ENCODE results near the gene NMRAL1. TPM values are rescaled to one million over a fixed set of nuclear protein-coding genes. Genes with fewer than 3 reads are reported as not detected.

The NMRAL1 gene
- total RNA-seq, 4 donors from 2014 or later = 37.0 to 320 (median 59.3) TPM

DNA sequence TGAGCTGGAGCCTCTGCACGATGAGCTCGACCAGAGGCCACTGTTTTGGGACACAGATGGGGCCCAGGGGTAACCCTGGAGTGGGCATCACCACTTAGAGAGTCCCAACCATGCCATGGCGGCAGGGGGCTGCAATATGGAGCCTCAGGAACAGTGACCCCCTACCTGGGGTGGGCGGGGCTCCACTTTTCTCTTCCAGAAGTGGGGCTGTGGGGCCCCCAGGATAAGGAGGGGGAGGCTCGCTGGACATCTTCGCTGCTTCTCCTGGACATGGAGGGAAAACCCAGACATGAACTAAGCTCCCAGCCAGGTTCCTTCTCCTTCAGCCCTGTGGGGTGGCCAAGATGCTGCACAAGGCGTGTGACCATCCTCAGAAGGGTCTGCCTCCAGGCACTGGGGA lies 39.5 kb upstream of the NMRAL1 start:
- no peaks in the 10 kb centered on the region for H3K36me3 ChIP-seq
- no peak overlapping the region for H3K4me3 ChIP-seq
- TF ChIP-seq POLR2A (IDR thresholded peaks at IDR 0.05) = no peak
- TF ChIP-seq, protein P1, sequence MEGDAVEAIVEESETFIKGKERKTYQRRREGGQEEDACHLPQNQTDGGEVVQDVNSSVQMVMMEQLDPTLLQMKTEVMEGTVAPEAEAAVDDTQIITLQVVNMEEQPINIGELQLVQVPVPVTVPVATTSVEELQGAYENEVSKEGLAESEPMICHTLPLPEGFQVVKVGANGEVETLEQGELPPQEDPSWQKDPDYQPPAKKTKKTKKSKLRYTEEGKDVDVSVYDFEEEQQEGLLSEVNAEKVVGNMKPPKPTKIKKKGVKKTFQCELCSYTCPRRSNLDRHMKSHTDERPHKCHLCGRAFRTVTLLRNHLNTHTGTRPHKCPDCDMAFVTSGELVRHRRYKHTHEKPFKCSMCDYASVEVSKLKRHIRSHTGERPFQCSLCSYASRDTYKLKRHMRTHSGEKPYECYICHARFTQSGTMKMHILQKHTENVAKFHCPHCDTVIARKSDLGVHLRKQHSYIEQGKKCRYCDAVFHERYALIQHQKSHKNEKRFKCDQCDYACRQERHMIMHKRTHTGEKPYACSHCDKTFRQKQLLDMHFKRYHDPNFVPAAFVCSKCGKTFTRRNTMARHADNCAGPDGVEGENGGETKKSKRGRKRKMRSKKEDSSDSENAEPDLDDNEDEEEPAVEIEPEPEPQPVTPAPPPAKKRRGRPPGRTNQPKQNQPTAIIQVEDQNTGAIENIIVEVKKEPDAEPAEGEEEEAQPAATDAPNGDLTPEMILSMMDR (IDR thresholded peaks at IDR 0.05) = no peak
- no peak for DNase-seq
- H3K9me3 ChIP-seq = no peaks in the 10 kb centered on the region
- peak overlapping the region in 1 of 2 donors; percentile 32 for H3K27ac ChIP-seq
- intact Hi-C loops (cut with DNase I; ENCODE audit: low total_unique reads) = no loop called here
- no peaks in the 10 kb centered on the region for H3K27me3 ChIP-seq
- H3K4me1 ChIP-seq = peaks cover 0 to 6% of the 10 kb centered on the region in 2 donors

DNA sequence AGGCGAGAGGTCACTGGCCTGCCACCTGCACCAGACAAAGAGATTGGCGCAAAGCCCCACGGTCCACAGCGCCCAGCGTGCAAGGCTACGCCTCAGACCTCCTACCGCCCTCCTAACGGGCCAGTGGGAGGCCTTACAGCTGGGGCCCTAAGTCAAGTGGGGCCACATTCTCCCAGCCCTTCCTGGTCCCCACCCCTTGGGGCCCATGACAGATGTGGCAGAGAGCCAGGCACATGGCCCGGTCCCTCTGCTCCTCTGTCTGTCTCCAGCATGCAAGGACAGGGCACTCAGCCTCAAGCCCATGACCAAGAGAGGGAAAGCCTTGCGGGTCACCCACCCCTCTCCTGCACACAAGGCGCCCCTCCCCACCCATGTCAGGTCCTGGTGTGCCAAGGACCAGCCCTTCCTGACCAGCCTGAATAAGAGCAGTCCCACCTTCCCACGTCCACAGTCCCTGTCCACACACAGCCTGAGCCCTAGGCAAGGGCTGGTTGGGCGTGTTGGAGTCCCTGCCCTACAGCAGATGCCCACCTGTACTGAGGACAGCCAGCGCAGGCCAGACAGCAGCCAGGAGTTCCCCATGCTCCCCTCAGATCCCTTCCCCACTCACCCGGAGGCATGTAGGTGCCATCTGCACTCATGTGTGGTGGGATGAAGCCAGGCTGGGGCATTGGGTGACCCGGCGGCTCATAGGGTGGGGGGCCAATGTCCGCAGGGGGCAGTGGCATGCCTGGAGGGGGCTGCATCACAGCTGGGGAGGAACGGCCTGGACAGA lies 38.8 kb upstream of the NMRAL1 start:
- no peak for DNase-seq
- peaks cover 0 to 6% of the 10 kb centered on the region in 2 donors for H3K4me1 ChIP-seq

DNA sequence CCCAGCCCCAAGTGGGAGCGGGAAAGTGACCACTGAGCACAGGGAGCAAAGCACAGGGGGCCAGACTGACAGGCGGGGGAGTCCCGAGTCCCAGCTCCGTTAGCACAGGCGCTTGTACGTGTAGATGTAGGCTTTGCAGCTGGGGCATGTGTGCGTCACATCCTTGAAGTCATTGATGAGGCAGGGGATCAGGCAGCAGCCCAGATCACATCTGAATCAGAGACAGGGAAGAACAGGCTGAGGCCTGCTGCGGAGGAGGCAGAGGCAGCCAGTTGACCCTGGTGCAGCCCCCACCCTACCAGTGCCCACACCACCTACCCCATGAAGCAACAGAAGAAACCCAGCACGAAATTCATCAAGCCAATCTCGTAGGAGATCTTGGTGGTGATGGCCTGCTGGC lies 38.0 kb upstream of the NMRAL1 start:
- Histone ChIP-seq H3K27ac (no peak overlapping the region), H3K27me3 (no peaks in the 10 kb centered on the region), H3K4me1 (peaks cover 0 to under 1% of the 10 kb centered on the region in 2 donors), H3K9me3 (no peaks in the 10 kb centered on the region), H3K4me3 (no peak overlapping the region), H3K36me3 (no peaks in the 10 kb centered on the region)
- DNase-seq = no peak
- intact Hi-C loops (cut with DNase I; ENCODE audit: low total_unique reads) = no loop called here
- TF ChIP-seq, protein P1 (IDR thresholded peaks at IDR 0.05) = no peak
- no peak for TF ChIP-seq POLR2A (IDR thresholded peaks at IDR 0.05)

More for the DNA sequence above, 38.8 kb upstream of the NMRAL1 start:
- intact Hi-C loops (cut with DNase I; ENCODE audit: low total_unique reads) = no loop called here
- TF ChIP-seq POLR2A (IDR thresholded peaks at IDR 0.05) = no peak
- H3K36me3 ChIP-seq = no peaks in the 10 kb centered on the region
- H3K9me3 ChIP-seq = no peaks in the 10 kb centered on the region
- no peak overlapping the region for H3K4me3 ChIP-seq
- H3K27me3 ChIP-seq = no peaks in the 10 kb centered on the region
- H3K27ac ChIP-seq = no peak overlapping the region

DNA sequence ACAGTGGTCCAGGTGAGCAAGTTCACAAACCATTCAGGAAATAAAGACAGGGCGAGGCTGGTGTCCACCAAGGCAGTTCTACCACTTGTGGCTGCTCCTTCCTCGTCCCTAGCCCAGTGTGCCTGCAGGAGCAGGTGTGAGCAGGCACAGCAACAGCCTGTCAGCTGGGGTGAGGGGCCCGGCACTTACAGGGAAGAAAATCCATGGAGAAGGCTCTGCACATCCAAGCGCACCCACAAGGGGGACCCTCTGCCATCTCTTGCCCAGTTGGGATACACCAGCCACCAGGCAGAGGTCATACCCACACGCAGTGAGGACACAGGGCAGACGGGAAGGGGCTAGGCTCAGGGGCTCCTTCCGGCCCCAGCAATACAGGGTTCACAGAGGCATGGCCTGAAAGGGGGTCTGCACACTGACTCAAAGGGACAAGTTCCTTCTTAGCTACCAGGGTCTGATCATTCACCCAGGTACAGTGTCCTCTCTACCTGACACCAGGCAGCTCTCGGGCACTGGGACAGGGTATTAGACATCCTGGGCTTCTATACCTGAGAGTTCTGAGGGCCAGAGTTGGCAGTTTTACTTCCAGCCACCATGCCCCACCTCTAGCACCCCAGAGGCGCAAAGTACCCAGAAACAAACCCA lies 37.1 kb upstream of the NMRAL1 start:
- DNase-seq = no peak
- no peaks in the 10 kb centered on the region for H3K36me3 ChIP-seq
- intact Hi-C loops (cut with DNase I; ENCODE audit: low total_unique reads) = no loop called here
- H3K9me3 ChIP-seq = no peaks in the 10 kb centered on the region
- no peaks in the 10 kb centered on the region for H3K4me1 ChIP-seq
- TF ChIP-seq POLR2A (IDR thresholded peaks at IDR 0.05) = no peak
- TF ChIP-seq, protein P1 (IDR thresholded peaks at IDR 0.05) = peak; percentile 23 to 45 (median 28)
- H3K27me3 ChIP-seq = no peaks in the 10 kb centered on the region
- H3K27ac ChIP-seq = no peak overlapping the region
- no peak overlapping the region for H3K4me3 ChIP-seq

DNA sequence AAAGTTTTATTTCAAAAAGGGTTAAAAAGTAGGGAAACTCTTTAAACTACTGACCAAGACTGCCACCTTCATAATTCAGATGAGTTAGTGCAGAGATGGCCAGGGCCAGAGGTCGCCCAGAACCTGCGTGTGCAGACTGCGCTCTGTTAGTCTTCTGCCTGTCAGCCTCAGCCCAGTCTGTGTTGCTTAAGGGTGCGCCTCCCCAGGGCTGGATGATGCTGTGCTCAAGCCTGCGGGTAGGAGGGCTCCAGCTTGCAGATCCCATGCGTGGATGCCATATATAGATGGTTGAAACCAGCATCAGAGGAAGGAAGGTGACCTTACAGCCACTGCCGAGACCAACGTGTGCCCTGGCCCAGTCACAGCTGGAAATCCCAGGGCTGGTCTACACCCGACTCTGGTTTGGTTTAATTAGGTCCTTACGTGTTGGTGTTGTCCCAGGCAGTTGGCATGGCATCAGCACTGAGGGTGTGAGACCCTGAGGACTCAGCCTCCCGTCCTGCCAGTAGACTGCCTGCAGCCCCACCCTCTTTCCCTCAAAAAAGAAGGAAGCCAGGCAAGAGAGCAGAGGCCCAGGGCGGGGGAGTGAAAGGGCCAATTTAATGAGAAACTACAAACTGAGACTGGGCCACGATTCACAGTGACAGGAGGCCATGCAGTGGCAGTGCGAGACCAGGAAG lies 36.5 kb upstream of the NMRAL1 start:
- Histone ChIP-seq H3K27ac (no peak overlapping the region), H3K4me1 (no peaks in the 10 kb centered on the region), H3K4me3 (no peak overlapping the region), H3K36me3 (no peaks in the 10 kb centered on the region), H3K9me3 (no peaks in the 10 kb centered on the region), H3K27me3 (no peaks in the 10 kb centered on the region)
- TF ChIP-seq POLR2A (IDR thresholded peaks at IDR 0.05) = no peak
- DNase-seq = no peak
- intact Hi-C loops (cut with DNase I; ENCODE audit: low total_unique reads) = no loop called here

DNA sequence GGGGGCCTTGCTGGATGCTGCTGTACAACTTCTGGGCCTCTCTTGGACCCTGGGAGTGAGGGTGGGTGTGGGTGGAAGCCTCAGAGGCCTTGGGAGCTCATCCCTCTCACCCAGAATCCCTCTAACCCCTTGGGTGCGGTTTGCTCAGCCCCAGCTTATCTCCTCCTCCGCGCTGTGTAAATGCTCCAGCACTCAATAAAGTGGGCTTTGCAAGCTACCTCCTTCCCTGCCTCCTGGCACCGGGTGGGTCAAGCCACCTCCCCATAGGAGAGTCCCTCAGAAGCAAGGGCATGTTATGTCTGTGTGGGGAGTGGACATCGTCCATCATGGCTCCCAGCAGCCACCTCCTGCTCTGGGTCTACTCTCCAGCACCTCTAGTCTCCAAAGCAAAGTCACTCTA lies 35.7 kb upstream of the NMRAL1 start:
- no peak overlapping the region for H3K27ac ChIP-seq
- TF ChIP-seq POLR2A (IDR thresholded peaks at IDR 0.05) = no peak
- TF ChIP-seq, protein P1 (IDR thresholded peaks at IDR 0.05) = no peak
- intact Hi-C loops (cut with DNase I; ENCODE audit: low total_unique reads) = no loop called here
- no peaks in the 10 kb centered on the region for H3K4me1 ChIP-seq
- H3K27me3 ChIP-seq = no peaks in the 10 kb centered on the region
- H3K4me3 ChIP-seq = no peak overlapping the region
- H3K9me3 ChIP-seq = no peaks in the 10 kb centered on the region
- DNase-seq = no peak
- H3K36me3 ChIP-seq = no peaks in the 10 kb centered on the region

Data from uterus (tissue), 4 donors.